Cardiac muscle cell (in vitro differentiated cells and primary cell): ENCODE data around the gene MR1. TPM values are rescaled to one million over a fixed set of nuclear protein-coding genes. Genes with fewer than 3 reads are reported as not detected.

Experiments
- DNase-seq, 2 donors: peaks; one replicate each; pipeline versions ENCODE4 v3.0.0 to v3.0.0-alpha.2; 2010 to 2017; ENCODE audit warnings: low read depth in 1 of 2, low spot score in 1 of 2
- H3K27ac ChIP-seq: fragments of 200-600 bp; sonication (generic); 2 replicates; pipeline ENCODE4 v1.5.1; 2016
- H3K27me3 ChIP-seq: fragments of 200-600 bp; sonication (generic); 2 replicates; pipeline ENCODE4 v1.6.0; 2016; ENCODE audit warnings: control low read depth
- H3K36me3 ChIP-seq: fragments of 200-600 bp; sonication (generic); 2 replicates; pipeline ENCODE4 v1.5.1; 2016; ENCODE audit warnings: control low read depth
- H3K4me1 ChIP-seq: fragments of 200-600 bp; sonication (generic); 2 replicates; pipeline ENCODE4 v1.8.1; 2017; ENCODE audit warnings: low read depth, mild to moderate bottlenecking, mixed run types
- H3K4me3 ChIP-seq: fragments of 200-600 bp; sonication (generic); 2 replicates; pipeline ENCODE4 v1.5.1; 2016; ENCODE audit warnings: mild to moderate bottlenecking
- H3K9me3 ChIP-seq: fragments of 200-600 bp; sonication (generic); 2 replicates; pipeline ENCODE4 v1.5.1; 2017; ENCODE audit warnings: low read depth, mild to moderate bottlenecking, control low read depth
- CTCF ChIP-seq: IDR thresholded peaks from 2 replicates; pipeline ENCODE4 v1.5.1; 2012; ENCODE audit warnings: low read depth, mild to moderate bottlenecking, low read length
- polyA plus RNA-seq: library from polyadenylated mRNA; unstranded; fragments of >200 nt; fragmentation: Nextera tagmentation; extraction: Ambion mirVana; gene quantifications from 2 replicates; pipeline ENCODE4 v1.2.1, GENCODE V29; 2016
- total RNA-seq: library from RNA; depleted of rRNA; stranded (reverse); fragments of >200 nt; gene quantifications from 2 replicates; pipeline ENCODE4 v1.2.3, GENCODE V29; 2016

Gene MR1
- total and polyA plus RNA-seq, 2 experiments from 2014 or later, result 0.12 TPM; not detected in 1

GRCh38 chr1:181088079-181089016, 54.6 kb downstream of the MR1 start, which contains the start of gene IER5:
Gene IER5 (plus strand): TSS chr1:181088700. CDS start chr1:181088903, 203 bp downstream.
- TF ChIP-seq CTCF, result no peak
- H3K27ac ChIP-seq, result peak within 1 kb of the TSS; percentile 41

GRCh38 chr1:181089017-181089675, 55.4 kb downstream of the MR1 start:
- H3K27ac ChIP-seq, result peak overlapping the region; percentile 41
- H3K27me3 ChIP-seq, result peaks cover 24% of the 10 kb centered on the region

More at GRCh38 chr1:181088079-181089016, 54.6 kb downstream of the MR1 start, which contains the start of gene IER5:
- Histone ChIP-seq H3K4me1 (peaks cover 5% of the 10 kb centered on the region), H3K36me3 (no peaks in the 10 kb centered on the region), H3K4me3 (peak within 1 kb of the TSS; percentile 50), H3K9me3 (no peaks in the 10 kb centered on the region), H3K27me3 (peaks cover 24% of the 10 kb centered on the region)
- DNase-seq, result peak; percentile 95 to 96

GRCh38 chr1:181089676-181090544, 56.1 kb downstream of the MR1 start:
- Histone ChIP-seq H3K4me1 (peaks cover 10% of the 10 kb centered on the region), H3K27me3 (peaks cover 24% of the 10 kb centered on the region), H3K27ac (no peak overlapping the region), H3K4me3 (peak overlapping the region; percentile 50), H3K9me3 (no peaks in the 10 kb centered on the region), H3K36me3 (no peaks in the 10 kb centered on the region)
- peak; percentile 3 for TF ChIP-seq CTCF
- DNase-seq, result peak; percentile 54 to 77

More at GRCh38 chr1:181089017-181089675, 55.4 kb downstream of the MR1 start:
- Histone ChIP-seq H3K4me1 (peaks cover 5% of the 10 kb centered on the region), H3K9me3 (no peaks in the 10 kb centered on the region), H3K36me3 (no peaks in the 10 kb centered on the region), H3K4me3 (peak overlapping the region; percentile 50)
- peak in 1 of 2 donors; percentile 66 for DNase-seq
- no peak for TF ChIP-seq CTCF

GRCh38 chr1:181090641-181091126, 56.9 kb downstream of the MR1 start:
- peak overlapping the region; percentile 50 for H3K4me3 ChIP-seq
- no peak for TF ChIP-seq CTCF
- H3K27ac ChIP-seq, result no peak overlapping the region

More at GRCh38 chr1:181090641-181091126, 56.9 kb downstream of the MR1 start:
- no peak for DNase-seq
- Histone ChIP-seq H3K4me1 (peaks cover 10% of the 10 kb centered on the region), H3K27me3 (peaks cover 21% of the 10 kb centered on the region), H3K36me3 (no peaks in the 10 kb centered on the region), H3K9me3 (no peaks in the 10 kb centered on the region)
